Neural progenitor cell (in vitro differentiated cells): Measurements from ENCODE around the gene TFAP2C. TPM values are rescaled to one million over a fixed set of nuclear protein-coding genes. Genes with fewer than 3 reads are reported as not detected.

Experiments used
- DNase-seq: peaks from one replicate; pipeline ENCODE4 v3.0.0-alpha.2; 2016; ENCODE audit warnings: low spot score
- H2AFZ ChIP-seq: fragments of 200-600 bp; sonication (generic); replicated peaks from 2 replicates; pipeline ENCODE4 v1.6.1; 2016; ENCODE audit warnings: antibody characterized with exemption
- H3F3A ChIP-seq: fragments of 200-600 bp; sonication (generic); 2 replicates; pipeline ENCODE4 v1.6.1; 2016; ENCODE audit warnings: antibody characterized with exemption, low read depth
- H3K27ac ChIP-seq: fragments of 200-600 bp; sonication (generic); 2 replicates; pipeline ENCODE4 v1.5.1; 2016; ENCODE audit warnings: mild to moderate bottlenecking
- H3K27me3 ChIP-seq: fragments of 200-600 bp; sonication (generic); 2 replicates; pipeline ENCODE4 v1.6.1; 2016; ENCODE audit warnings: mild to moderate bottlenecking, moderate library complexity
- H3K36me3 ChIP-seq: fragments of 200-600 bp; sonication (generic); 2 replicates; pipeline ENCODE4 v1.5.1; 2016
- H3K4me1 ChIP-seq: fragments of 200-600 bp; sonication (generic); 2 replicates; pipeline ENCODE4 v1.6.1; 2016; ENCODE audit warnings: mixed run types
- H3K4me2 ChIP-seq: fragments of 200-600 bp; sonication (generic); 2 replicates; pipeline ENCODE4 v1.6.1; 2016
- H3K4me3 ChIP-seq: fragments of 200-600 bp; sonication (generic); 2 replicates; pipeline ENCODE4 v1.5.1; 2016
- H3K79me2 ChIP-seq: fragments of 200-600 bp; sonication (generic); 2 replicates; pipeline ENCODE4 v1.6.1; 2016; ENCODE audit warnings: low read depth
- H3K9ac ChIP-seq: fragments of 200-600 bp; sonication (generic); 2 replicates; pipeline ENCODE4 v1.6.1; 2016
- H3K9me3 ChIP-seq: fragments of 200-600 bp; sonication (generic); 2 replicates; pipeline ENCODE4 v1.5.1; 2016; ENCODE audit warnings: low read depth
- H4K20me1 ChIP-seq: fragments of 200-600 bp; sonication (generic); 2 replicates; pipeline ENCODE4 v1.6.1; 2016; ENCODE audit warnings: low read depth
- H3K27ac Mint-ChIP-seq: 3 replicates; pipeline ENCODE4 v1.8.0; 2021; ENCODE audit warnings: mixed read lengths
- H3K27me3 Mint-ChIP-seq: 2 replicates; pipeline ENCODE4 v1.8.0; 2022; ENCODE audit warnings: low read depth, mild to moderate bottlenecking, inconsistent platforms, moderate library complexity, mixed read lengths; ENCODE audit not compliant: insufficient read depth
- H3K36me3 Mint-ChIP-seq: 3 replicates; pipeline ENCODE4 v1.8.0; 2021; ENCODE audit warnings: mixed read lengths
- H3K4me1 Mint-ChIP-seq: 3 replicates; pipeline ENCODE4 v1.8.0; 2021; ENCODE audit warnings: mixed read lengths
- H3K4me3 Mint-ChIP-seq: 3 replicates; pipeline ENCODE4 v1.8.0; 2021; ENCODE audit warnings: mild to moderate bottlenecking, moderate library complexity, mixed read lengths
- H3K9me3 Mint-ChIP-seq: 3 replicates; pipeline ENCODE4 v1.8.0; 2020; ENCODE audit warnings: mixed read lengths
- CTCF ChIP-seq: fragments of 200-600 bp; sonication (generic); IDR thresholded peaks from 2 replicates; pipeline ENCODE4 v1.5.1; 2017; ENCODE audit warnings: antibody characterized with exemption, mild to moderate bottlenecking
- EZH2 ChIP-seq: fragments of 200-600 bp; sonication (generic); IDR thresholded peaks from 2 replicates; pipeline ENCODE4 v1.6.1; 2017; ENCODE audit warnings: antibody characterized with exemption, mild to moderate bottlenecking, moderate library complexity
- EZH2phosphoT487 ChIP-seq: fragments of 200-600 bp; sonication (generic); IDR thresholded peaks from 2 replicates; pipeline ENCODE4 v1.6.1; 2017; ENCODE audit warnings: antibody characterized with exemption
- total RNA-seq: library from RNA; depleted of rRNA; stranded (reverse); fragments of >200 nt; gene quantifications from 2 replicates; pipeline ENCODE4 v1.2.3, GENCODE V29; 2015; ENCODE audit warnings: low replicate concordance

The TFAP2C gene
- total RNA-seq, 1 donor from 2014 or later: 0.60 TPM

DNA sequence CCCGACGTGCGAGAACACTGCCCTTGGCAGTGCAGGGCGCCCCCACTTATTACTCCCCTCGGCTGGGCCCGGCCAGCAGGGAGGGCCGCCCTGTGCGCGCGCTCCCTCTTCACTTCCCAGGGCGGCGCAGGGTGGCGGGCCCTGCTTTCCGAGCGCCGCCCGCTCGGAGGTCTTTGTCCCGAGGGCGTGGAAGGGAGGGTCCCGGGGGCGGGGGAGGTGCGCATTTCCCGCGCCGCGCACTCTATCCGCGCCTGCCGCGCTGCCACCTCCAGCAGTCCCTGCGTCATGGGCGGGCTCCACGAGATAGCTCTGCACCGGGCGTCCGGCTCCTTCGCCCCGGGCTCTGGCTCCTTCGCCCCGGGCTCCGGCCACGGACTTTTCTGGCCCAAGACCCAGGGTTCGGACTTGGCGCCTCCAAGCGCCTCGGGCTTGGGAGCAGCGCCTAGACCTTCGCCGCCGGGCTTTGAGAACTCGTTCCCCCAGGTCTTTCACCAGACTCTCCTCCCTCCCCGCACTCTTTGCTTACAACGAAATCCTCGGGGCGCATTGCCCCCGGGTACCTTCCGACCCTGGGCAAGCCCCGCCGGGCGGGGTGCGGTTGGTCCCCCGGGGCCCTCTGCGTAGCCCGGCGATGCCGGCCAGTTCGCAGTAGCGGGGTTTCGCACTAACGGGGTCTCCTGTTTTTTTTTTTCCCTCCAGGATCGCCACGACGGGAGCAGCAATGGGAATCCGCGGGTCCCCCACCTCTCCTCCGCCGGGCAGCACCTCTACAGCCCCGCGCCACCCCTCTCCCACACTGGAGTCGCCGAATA is 1.6 kb downstream of the TFAP2C start:
- Histone ChIP-seq H3K4me3 (peak overlapping the region; percentile 67), H3K79me2 (no peaks in the 10 kb centered on the region), H3K4me1 (peaks cover 53% of the 10 kb centered on the region), H4K20me1 (peaks cover 44% of the 10 kb centered on the region), H3K9ac (no peak overlapping the region), H3K9me3 (no peaks in the 10 kb centered on the region), H3K27ac (no peak overlapping the region), H3K4me2 (peak overlapping the region; percentile 98), H3K36me3 (no peaks in the 10 kb centered on the region), H2AFZ (peak overlapping the region; percentile 93), H3F3A (peaks cover 19% of the 10 kb centered on the region), H3K27me3 (peaks cover 77% of the 10 kb centered on the region)
- peaks cover 29% of the 10 kb centered on the region for H3K4me1 Mint-ChIP-seq
- H3K27ac Mint-ChIP-seq: no peak overlapping the region
- H3K27me3 Mint-ChIP-seq: peaks cover 70% of the 10 kb centered on the region
- TF ChIP-seq EZH2 (peak; percentile 75), EZH2phosphoT487 (peak; percentile 22), CTCF (peak; percentile 19)
- DNase-seq: peak; percentile 76
- H3K9me3 Mint-ChIP-seq: no peaks in the 10 kb centered on the region
- peaks cover 6% of the 10 kb centered on the region for H3K36me3 Mint-ChIP-seq
- H3K4me3 Mint-ChIP-seq: peak overlapping the region; percentile 88

DNA sequence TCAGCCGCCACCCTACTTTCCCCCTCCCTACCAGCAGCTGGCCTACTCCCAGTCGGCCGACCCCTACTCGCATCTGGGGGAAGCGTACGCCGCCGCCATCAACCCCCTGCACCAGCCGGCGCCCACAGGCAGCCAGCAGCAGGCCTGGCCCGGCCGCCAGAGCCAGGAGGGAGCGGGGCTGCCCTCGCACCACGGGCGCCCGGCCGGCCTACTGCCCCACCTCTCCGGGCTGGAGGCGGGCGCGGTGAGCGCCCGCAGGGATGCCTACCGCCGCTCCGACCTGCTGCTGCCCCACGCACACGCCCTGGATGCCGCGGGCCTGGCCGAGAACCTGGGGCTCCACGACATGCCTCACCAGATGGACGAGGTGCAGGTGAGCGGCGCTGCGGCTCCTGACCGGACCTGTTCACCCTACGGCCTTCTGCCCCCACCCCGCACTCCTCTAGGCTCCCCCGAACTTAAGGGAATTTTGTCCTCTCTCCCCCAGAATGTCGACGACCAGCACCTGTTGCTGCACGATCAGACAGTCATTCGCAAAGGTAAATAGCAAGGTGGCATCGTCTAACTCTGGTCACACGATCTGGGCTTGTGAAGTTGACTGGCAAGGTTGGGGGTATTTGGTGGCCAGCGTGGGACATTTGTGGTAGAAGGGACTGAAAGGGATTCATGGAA is 2.3 kb downstream of the TFAP2C start:
- H3K4me1 Mint-ChIP-seq: peaks cover 27% of the 10 kb centered on the region
- no peaks in the 10 kb centered on the region for H3K36me3 ChIP-seq
- H3K4me3 ChIP-seq: peak overlapping the region; percentile 67
- H3K9me3 ChIP-seq: no peaks in the 10 kb centered on the region
- peaks cover 6% of the 10 kb centered on the region for H3K36me3 Mint-ChIP-seq
- H3K27ac ChIP-seq: no peak overlapping the region
- peak; percentile 66 for DNase-seq
- H4K20me1 ChIP-seq: peaks cover 38% of the 10 kb centered on the region
- H3K9me3 Mint-ChIP-seq: no peaks in the 10 kb centered on the region
- peaks cover 45% of the 10 kb centered on the region for H3K4me1 ChIP-seq
- peaks cover 66% of the 10 kb centered on the region for H3K27me3 Mint-ChIP-seq
- H3K27me3 ChIP-seq: peaks cover 70% of the 10 kb centered on the region
- H3K27ac Mint-ChIP-seq: no peak overlapping the region
- H3K79me2 ChIP-seq: no peaks in the 10 kb centered on the region
- H3K4me3 Mint-ChIP-seq: peak overlapping the region; percentile 78
- peak overlapping the region; percentile 98 for H3K4me2 ChIP-seq
- TF ChIP-seq CTCF (no peak), EZH2 (peak; percentile 73), EZH2phosphoT487 (no peak)
- H3F3A ChIP-seq: peaks cover 15% of the 10 kb centered on the region
- H3K9ac ChIP-seq: no peak overlapping the region
- H2AFZ ChIP-seq: peak overlapping the region; percentile 93

- H3K9me3 ChIP-seq: no peaks in the 10 kb centered on the region
- H4K20me1 ChIP-seq: peaks cover 34% of the 10 kb centered on the region
- no peak overlapping the region for H3K27ac ChIP-seq
- DNase-seq: no peak
- H3F3A ChIP-seq: peaks cover 15% of the 10 kb centered on the region
- Mint-ChIP-seq H3K9me3 (no peaks in the 10 kb centered on the region), H3K4me1 (peaks cover 27% of the 10 kb centered on the region), H3K4me3 (peak overlapping the region; percentile 78), H3K27me3 (peaks cover 61% of the 10 kb centered on the region), H3K27ac (no peak overlapping the region), H3K36me3 (peaks cover 6% of the 10 kb centered on the region)
- TF ChIP-seq EZH2 (no peak), EZH2phosphoT487 (no peak), CTCF (no peak)
- no peaks in the 10 kb centered on the region for H3K79me2 ChIP-seq
- no peak overlapping the region for H3K9ac ChIP-seq
- peaks cover 41% of the 10 kb centered on the region for H3K4me1 ChIP-seq
- H3K36me3 ChIP-seq: no peaks in the 10 kb centered on the region
- H2AFZ ChIP-seq: peak overlapping the region; percentile 93
- H3K4me3 ChIP-seq: peak overlapping the region; percentile 67
- H3K4me2 ChIP-seq: peak overlapping the region; percentile 98
- peaks cover 65% of the 10 kb centered on the region for H3K27me3 ChIP-seq
These were observed 2.9 kb downstream of the TFAP2C start for GRCh38 chr20:56631990-56632327.
